Liver (tissue), 3 donors: ENCODE measurements around the gene MSH4.
"Not testable (repeated sequence)": the region's sequence is repeated elsewhere in the genome, so short reads cannot be mapped to it uniquely, and the experiment has no call there.

Source experiments
- RXRA ChIP-seq, 2 donors: IDR thresholded peaks; 2 replicates each; pipeline ENCODE4 v1.6.1; 2017 to 2018; ENCODE audit warnings: antibody characterized with exemption in 2 of 2, mild to moderate bottlenecking in 1 of 2
- TF ChIP-seq, protein P1 (sequence below): IDR thresholded peaks from 2 replicates; pipeline ENCODE4 v1.6.1; 2016; ENCODE audit warnings: antibody characterized with exemption
- TF ChIP-seq, protein P2 (sequence below): fragments of 150-350 bp; IDR thresholded peaks from 2 replicates; pipeline ENCODE4 v1.5.1; 2017; ENCODE audit warnings: improper control_type of control experiment, low read depth, low read length; ENCODE audit not compliant: missing input control
- donor health status: healthy.
- donor health status: healthy.

DNA sequence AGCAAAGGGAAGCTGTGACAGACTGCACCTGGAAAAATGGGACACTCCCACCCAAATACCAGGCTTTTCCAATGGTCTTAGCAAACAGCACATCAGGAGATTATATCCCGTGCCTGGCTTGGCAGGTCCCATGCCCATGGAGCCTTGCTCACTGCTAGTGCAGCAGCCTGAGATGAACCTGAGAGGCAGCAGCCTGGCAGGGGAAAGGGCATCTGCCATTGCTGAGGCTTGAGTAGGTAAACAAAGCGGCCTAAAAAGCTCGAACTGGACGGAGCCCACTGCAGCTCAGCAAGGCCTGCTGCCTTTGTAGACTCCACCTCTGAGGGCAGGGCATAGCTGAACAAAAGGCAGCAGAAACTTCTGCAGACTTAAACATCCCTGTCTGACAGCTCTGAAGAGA, 18.9 kb upstream of the MSH4 start:
- TF ChIP-seq, protein P1, sequence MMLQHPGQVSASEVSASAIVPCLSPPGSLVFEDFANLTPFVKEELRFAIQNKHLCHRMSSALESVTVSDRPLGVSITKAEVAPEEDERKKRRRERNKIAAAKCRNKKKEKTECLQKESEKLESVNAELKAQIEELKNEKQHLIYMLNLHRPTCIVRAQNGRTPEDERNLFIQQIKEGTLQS = not testable (repeated sequence)
- TF ChIP-seq RXRA (IDR thresholded peaks at IDR 0.05) = not testable (repeated sequence)
- TF ChIP-seq, protein P2, sequence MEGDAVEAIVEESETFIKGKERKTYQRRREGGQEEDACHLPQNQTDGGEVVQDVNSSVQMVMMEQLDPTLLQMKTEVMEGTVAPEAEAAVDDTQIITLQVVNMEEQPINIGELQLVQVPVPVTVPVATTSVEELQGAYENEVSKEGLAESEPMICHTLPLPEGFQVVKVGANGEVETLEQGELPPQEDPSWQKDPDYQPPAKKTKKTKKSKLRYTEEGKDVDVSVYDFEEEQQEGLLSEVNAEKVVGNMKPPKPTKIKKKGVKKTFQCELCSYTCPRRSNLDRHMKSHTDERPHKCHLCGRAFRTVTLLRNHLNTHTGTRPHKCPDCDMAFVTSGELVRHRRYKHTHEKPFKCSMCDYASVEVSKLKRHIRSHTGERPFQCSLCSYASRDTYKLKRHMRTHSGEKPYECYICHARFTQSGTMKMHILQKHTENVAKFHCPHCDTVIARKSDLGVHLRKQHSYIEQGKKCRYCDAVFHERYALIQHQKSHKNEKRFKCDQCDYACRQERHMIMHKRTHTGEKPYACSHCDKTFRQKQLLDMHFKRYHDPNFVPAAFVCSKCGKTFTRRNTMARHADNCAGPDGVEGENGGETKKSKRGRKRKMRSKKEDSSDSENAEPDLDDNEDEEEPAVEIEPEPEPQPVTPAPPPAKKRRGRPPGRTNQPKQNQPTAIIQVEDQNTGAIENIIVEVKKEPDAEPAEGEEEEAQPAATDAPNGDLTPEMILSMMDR = not testable (repeated sequence)
